ENCODE data around the gene TCERG1L.
"Not testable (repeated sequence)": the region's sequence is repeated elsewhere in the genome, so short reads cannot be mapped to it uniquely, and the experiment has no call there.

The TCERG1L gene

DNA sequence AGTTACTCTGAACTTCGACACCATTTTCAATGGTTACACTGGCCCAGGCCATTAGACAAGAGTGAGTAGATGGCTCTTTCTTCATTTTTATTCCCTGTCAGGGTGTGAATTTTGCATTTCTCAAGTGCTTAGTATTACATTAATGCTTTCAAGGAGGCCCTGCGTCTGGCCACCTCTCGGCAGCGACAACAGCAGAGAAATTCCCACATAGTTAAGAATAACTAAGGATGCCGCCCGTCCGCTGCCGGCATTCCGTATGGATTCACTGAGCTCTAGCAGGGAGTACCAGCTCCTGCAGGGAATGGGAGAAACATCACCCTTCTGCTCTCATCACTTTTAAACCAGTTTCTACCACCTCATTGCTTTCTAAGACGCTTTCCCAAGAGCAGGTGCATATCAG lies 153.6 kb downstream of the TCERG1L start:
- no peak for DNase-seq (ENCODE audit: low spot score)
- no peak overlapping the region for H3K27ac Mint-ChIP-seq
- no peak overlapping the region for H3K4me3 Mint-ChIP-seq
- peaks cover under 1% of the 10 kb centered on the region for H3K9me3 Mint-ChIP-seq
- H3K36me3 Mint-ChIP-seq (ENCODE audit: low read depth) = no peaks in the 10 kb centered on the region
- H3K4me1 Mint-ChIP-seq (ENCODE audit: low read depth) = no peaks in the 10 kb centered on the region
- H3K27me3 Mint-ChIP-seq (ENCODE audit: low read depth) = peaks cover 5% of the 10 kb centered on the region

DNA sequence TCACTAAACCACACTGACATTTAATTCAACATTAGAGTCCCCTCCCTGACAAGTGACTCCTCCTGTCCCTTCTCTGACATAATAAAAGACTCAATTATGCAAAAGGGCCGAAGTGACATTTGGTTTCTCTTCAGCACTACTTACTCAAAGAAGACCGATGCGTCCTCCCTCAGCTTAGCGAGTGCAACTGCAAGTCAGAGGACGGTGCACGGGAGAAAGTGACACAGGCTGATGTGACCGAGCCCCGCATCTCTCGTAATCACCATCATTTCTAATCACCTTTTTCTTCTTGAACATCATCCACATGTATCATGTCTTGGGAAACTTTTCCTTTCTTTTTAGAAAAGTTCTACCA lies 155.7 kb downstream of the TCERG1L start:
- no peak overlapping the region for H3K4me3 Mint-ChIP-seq
- H3K27me3 Mint-ChIP-seq (ENCODE audit: low read depth) = peaks cover 5% of the 10 kb centered on the region
- DNase-seq (ENCODE audit: low spot score) = no peak
- H3K27ac Mint-ChIP-seq = no peak overlapping the region
- no peaks in the 10 kb centered on the region for H3K36me3 Mint-ChIP-seq (ENCODE audit: low read depth)
- no peaks in the 10 kb centered on the region for H3K4me1 Mint-ChIP-seq (ENCODE audit: low read depth)
- H3K9me3 Mint-ChIP-seq = peaks cover 12% of the 10 kb centered on the region

DNA sequence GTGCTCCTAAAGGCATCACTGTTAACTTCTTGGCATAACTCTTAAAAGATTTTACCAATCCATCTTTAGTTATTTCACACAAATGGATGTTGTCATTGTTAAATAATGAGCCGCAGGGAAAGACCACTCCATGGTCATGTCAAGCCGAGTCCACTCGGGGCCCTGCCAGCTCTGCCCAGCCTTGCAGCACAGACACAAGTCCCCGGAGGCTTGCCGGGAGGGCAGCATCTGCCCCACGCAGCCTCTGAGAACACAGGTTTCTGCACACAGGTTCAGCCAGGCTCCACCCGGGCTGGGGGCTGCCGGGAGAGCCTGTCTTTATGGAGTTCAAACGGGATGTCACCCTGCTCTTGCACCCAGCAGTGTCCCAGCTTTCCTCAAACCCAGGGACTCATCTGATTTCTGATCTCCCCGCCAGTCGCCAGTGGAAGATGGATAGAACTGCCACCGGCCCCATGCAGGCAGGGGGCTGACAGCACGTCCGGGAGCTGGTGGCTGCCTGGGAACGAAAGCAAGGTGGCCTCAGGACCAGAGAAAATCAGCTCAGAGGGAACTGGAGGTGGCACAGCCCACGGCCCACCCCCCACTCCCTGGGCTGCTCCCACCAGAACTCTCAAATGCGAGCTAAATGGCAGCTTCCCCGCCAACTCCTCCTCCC lies 156.2 kb downstream of the TCERG1L start:
- DNase-seq (ENCODE audit: low spot score) = no peak
- Mint-ChIP-seq H3K27ac (no peak overlapping the region), H3K36me3 (ENCODE audit: low read depth) (no peaks in the 10 kb centered on the region), H3K9me3 (peaks cover 12% of the 10 kb centered on the region), H3K27me3 (ENCODE audit: low read depth) (peaks cover 5% of the 10 kb centered on the region), H3K4me1 (ENCODE audit: low read depth) (no peaks in the 10 kb centered on the region), H3K4me3 (no peak overlapping the region)

DNA sequence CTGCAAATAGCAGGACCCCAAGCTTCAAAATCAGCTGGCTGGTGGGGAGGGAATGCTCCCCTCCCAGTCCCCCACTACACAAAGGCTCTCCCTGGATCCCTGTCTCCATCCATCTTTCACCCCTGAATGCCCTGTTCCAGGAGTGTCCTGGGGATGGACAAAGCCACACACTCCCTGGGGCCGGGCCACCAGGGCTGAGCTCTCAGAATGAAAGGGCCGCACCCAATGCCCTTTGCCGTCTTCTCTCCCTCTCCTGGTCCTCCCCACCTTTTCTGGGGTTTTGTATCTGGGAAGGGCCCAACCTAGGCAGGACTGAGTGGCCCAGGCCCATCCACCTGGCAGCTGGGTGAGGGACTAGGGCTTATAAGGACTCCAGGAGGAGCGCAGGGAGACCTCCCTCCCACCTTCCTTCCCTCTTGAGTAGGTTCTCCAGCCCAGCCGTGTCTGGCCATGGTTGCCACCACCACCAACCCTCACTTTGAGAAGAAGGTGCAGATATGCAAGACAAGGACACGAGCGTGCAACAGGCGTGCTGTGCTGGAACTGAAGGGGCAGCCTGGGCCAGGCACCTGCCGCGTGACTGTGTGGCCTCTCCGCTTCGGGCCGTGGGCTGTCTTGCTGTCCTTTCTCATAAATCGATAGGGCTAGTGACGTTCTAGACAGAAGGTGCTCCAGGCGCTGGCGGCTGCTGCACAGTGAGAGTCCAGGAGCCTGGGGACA lies 157.1 kb downstream of the TCERG1L start:
- no peaks in the 10 kb centered on the region for H3K4me1 Mint-ChIP-seq (ENCODE audit: low read depth)
- H3K9me3 Mint-ChIP-seq = peaks cover 12% of the 10 kb centered on the region
- DNase-seq (ENCODE audit: low spot score) = no peak
- no peak overlapping the region for H3K4me3 Mint-ChIP-seq
- no peaks in the 10 kb centered on the region for H3K36me3 Mint-ChIP-seq (ENCODE audit: low read depth)
- H3K27ac Mint-ChIP-seq = no peak overlapping the region
- peaks cover 5% of the 10 kb centered on the region for H3K27me3 Mint-ChIP-seq (ENCODE audit: low read depth)

DNA sequence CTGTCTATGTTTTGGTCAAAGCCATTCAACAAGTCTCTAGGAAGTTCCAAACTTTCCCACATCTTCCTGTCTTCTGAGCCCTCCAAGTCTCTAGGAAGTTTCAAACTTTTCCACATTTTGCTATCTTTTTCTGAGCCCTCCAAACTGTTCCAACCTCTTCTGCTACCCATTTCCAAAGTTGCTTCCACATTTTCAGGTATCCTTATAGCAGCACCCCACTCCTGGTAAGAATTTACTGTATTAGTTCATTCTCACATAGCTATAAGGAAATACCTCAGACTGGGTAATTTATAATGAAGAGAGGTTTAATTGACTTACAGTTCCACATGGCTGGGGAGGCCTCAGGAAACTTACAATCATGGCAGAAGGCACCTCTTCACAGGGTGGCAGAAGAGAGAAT lies 159.1 kb downstream of the TCERG1L start:
- H3K4me1 Mint-ChIP-seq (ENCODE audit: low read depth); H3K27ac Mint-ChIP-seq; H3K27me3 Mint-ChIP-seq (ENCODE audit: low read depth); H3K4me3 Mint-ChIP-seq; H3K36me3 Mint-ChIP-seq (ENCODE audit: low read depth); DNase-seq (ENCODE audit: low spot score): not testable (repeated sequence)
- H3K9me3 Mint-ChIP-seq = peaks cover 12% of the 10 kb centered on the region

DNA sequence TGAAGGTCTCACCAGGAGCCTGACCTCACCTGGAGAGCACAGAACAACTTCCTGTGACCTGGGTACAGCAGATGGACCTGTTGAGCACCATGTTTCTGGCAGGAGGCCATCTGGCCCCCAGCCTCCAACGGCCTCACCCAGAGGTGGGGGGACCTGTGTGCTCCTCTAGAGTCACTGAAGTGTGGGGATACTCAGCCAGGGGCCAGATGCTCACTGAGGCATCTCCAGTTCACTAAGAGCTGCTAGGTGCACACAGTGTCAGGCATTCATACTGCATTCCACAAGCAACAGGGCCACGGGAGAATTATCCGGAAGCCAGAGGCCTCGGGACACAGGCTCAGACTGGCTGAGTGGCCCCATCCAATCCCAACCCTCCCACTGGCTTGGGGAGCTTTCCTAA lies 161.4 kb downstream of the TCERG1L start:
- Mint-ChIP-seq H3K9me3 (peaks cover 12% of the 10 kb centered on the region), H3K4me3 (no peak overlapping the region)

DNA sequence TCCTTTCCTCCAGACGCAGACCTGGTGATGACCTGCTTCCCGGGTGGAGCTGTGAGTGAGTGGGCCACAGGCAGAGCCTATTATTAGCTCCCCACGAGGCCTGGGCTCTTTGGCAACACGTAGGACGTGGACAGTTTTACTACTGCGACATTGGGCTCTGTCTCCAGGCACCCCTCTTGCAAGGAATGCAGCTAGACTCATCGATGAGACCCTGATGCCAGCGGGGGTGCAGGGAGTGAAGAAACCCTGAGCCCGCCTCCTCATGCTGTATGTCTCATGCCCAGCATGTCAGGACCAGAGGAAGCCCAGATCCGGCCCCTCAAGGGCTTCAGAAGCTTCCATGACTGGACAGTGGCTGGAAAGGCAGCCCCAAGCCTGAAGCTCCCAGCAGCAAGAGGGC lies 161.9 kb downstream of the TCERG1L start:
- H3K9me3 Mint-ChIP-seq = peaks cover 12% of the 10 kb centered on the region
- H3K36me3 Mint-ChIP-seq (ENCODE audit: low read depth) = no peaks in the 10 kb centered on the region
- no peaks in the 10 kb centered on the region for H3K4me1 Mint-ChIP-seq (ENCODE audit: low read depth)
- H3K27me3 Mint-ChIP-seq (ENCODE audit: low read depth) = no peaks in the 10 kb centered on the region
- DNase-seq (ENCODE audit: low spot score) = no peak
- H3K27ac Mint-ChIP-seq = no peak overlapping the region
- H3K4me3 Mint-ChIP-seq = no peak overlapping the region

More for the DNA sequence above, 161.4 kb downstream of the TCERG1L start:
- no peak for DNase-seq (ENCODE audit: low spot score)
- no peaks in the 10 kb centered on the region for H3K36me3 Mint-ChIP-seq (ENCODE audit: low read depth)
- no peak overlapping the region for H3K27ac Mint-ChIP-seq
- H3K27me3 Mint-ChIP-seq (ENCODE audit: low read depth) = no peaks in the 10 kb centered on the region
- H3K4me1 Mint-ChIP-seq (ENCODE audit: low read depth) = no peaks in the 10 kb centered on the region

DNA sequence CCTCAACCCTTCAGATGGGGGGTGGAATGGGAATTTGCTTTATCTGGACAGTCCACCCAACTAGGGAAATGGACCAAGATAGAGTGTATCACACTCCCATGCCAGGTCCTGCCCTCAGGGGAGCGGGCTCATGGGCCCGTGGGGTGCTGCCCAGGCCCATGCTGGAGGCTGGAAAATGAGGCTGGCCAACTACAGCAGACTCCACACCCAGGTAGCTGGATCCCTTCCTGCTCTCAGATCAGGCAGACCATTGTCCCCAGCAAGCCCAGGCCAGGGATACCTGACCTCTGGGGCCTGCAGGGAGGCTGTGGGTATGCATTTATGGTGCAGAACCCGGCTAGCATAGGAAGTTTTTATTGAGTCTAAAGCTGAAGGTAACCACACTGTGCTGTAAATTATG lies 162.4 kb downstream of the TCERG1L start:
- H3K27me3 Mint-ChIP-seq (ENCODE audit: low read depth) = no peaks in the 10 kb centered on the region
- no peaks in the 10 kb centered on the region for H3K4me1 Mint-ChIP-seq (ENCODE audit: low read depth)
- H3K4me3 Mint-ChIP-seq = no peak overlapping the region
- no peak for DNase-seq (ENCODE audit: low spot score)
- H3K27ac Mint-ChIP-seq = no peak overlapping the region
- no peaks in the 10 kb centered on the region for H3K36me3 Mint-ChIP-seq (ENCODE audit: low read depth)
- peaks cover 12% of the 10 kb centered on the region for H3K9me3 Mint-ChIP-seq

DNA sequence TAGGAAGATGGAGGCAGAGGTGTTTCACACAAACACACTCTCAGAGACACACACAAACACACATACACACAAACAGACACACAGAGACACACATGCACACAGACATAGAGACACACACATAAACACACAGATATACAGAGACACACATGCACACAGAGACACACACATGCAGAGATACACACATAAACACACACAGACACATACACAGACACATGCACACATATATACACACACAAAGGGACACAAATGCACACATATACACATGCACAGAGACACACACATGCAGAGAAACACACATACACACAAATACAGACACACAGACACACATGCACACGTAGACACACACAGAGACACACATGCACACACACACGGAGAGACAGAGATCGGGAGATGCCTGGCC lies 163.3 kb downstream of the TCERG1L start:
- H3K27me3 Mint-ChIP-seq (ENCODE audit: low read depth) = no peaks in the 10 kb centered on the region

DNA sequence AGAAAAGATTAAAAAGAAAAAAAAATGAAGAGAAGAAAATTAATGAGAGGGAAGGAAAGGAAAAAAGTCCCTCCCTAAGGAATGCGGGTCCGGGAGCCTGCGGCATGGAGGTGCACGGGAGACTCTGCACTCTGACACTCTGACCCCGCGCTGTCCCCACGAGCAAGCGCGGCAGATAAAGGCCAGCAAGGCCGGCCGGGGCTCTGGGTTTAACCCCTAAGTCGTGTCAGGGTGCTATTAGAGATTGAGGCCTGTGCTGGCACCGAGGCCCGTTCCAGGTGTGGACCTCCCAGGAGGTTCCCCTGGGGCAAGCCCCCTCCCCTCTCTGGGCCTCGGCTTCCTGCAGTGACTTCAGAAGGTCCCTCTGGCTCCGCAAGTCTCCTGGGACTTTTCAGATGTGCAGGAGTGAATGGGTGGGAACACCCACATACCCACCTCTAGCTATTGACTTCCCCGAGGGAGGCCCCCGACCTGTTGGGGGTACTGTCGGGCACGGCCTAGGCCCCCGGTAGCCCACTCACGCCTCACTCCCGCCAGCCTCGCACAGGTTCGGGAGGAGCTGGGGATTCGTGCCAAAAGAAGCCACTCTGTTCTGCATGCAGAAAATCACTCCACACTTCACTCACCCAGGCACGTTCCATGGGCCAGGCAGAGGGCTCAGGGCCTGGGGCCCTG lies 164.1 kb downstream of the TCERG1L start:
- no peak overlapping the region for H3K4me3 Mint-ChIP-seq
- H3K27ac Mint-ChIP-seq = no peak overlapping the region
- H3K4me1 Mint-ChIP-seq (ENCODE audit: low read depth) = no peaks in the 10 kb centered on the region
- no peaks in the 10 kb centered on the region for H3K36me3 Mint-ChIP-seq (ENCODE audit: low read depth)
- no peaks in the 10 kb centered on the region for H3K27me3 Mint-ChIP-seq (ENCODE audit: low read depth)
- peaks cover 7% of the 10 kb centered on the region for H3K9me3 Mint-ChIP-seq
- DNase-seq (ENCODE audit: low spot score) = no peak

More for the DNA sequence above, 163.3 kb downstream of the TCERG1L start:
- Mint-ChIP-seq H3K4me1 (ENCODE audit: low read depth) (no peaks in the 10 kb centered on the region), H3K36me3 (ENCODE audit: low read depth) (no peaks in the 10 kb centered on the region), H3K27ac (no peak overlapping the region), H3K4me3 (no peak overlapping the region), H3K9me3 (peaks cover 12% of the 10 kb centered on the region)
- DNase-seq (ENCODE audit: low spot score) = no peak

DNA sequence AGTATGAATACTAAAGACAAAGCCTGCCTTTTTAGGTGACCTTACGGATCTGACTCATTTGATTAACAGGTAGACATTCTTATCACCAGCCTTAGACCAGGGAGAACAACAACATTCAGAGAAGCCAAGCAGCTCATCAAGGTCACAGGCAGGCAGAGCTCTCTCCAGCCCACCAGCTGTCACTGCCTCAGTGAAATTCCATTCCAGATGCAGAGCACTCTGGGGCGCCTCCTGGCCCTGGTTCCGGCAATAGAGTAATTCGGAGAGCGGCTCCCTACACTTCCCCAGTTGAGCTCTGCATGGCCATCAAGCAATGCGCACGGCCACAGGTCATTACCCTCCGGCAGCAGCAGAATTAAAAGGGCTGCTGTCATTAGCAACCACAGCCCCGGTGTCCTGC lies 164.7 kb downstream of the TCERG1L start:
- Mint-ChIP-seq H3K4me1 (ENCODE audit: low read depth) (no peaks in the 10 kb centered on the region), H3K27ac (no peak overlapping the region), H3K4me3 (no peak overlapping the region), H3K9me3 (peaks cover under 1% of the 10 kb centered on the region), H3K27me3 (ENCODE audit: low read depth) (no peaks in the 10 kb centered on the region), H3K36me3 (ENCODE audit: low read depth) (no peaks in the 10 kb centered on the region)
- DNase-seq (ENCODE audit: low spot score) = no peak

DNA sequence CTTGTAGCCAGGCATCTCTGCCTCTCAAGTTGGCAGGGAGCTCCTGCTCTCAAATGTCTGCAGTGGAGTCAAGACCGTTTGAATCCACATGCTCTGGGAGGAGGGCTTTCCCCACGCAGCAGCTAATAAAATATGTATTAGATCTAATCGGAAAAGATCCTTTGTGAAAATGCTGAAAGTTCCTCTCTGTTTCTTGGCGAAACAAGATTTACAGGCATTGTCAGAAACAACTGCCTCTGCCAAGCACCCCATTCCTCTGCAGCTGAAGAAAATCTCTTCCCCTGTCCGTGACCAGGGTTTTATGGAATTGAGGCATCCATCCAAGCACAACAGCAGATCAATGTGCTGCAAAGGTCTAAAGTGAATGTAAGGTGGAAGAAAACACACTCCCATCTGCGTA lies 165.8 kb downstream of the TCERG1L start:
- no peaks in the 10 kb centered on the region for H3K27me3 Mint-ChIP-seq (ENCODE audit: low read depth)
- DNase-seq (ENCODE audit: low spot score) = no peak
- no peaks in the 10 kb centered on the region for H3K4me1 Mint-ChIP-seq (ENCODE audit: low read depth)
- H3K9me3 Mint-ChIP-seq = no peaks in the 10 kb centered on the region
- no peak overlapping the region for H3K27ac Mint-ChIP-seq
- no peak overlapping the region for H3K4me3 Mint-ChIP-seq
- no peaks in the 10 kb centered on the region for H3K36me3 Mint-ChIP-seq (ENCODE audit: low read depth)

DNA sequence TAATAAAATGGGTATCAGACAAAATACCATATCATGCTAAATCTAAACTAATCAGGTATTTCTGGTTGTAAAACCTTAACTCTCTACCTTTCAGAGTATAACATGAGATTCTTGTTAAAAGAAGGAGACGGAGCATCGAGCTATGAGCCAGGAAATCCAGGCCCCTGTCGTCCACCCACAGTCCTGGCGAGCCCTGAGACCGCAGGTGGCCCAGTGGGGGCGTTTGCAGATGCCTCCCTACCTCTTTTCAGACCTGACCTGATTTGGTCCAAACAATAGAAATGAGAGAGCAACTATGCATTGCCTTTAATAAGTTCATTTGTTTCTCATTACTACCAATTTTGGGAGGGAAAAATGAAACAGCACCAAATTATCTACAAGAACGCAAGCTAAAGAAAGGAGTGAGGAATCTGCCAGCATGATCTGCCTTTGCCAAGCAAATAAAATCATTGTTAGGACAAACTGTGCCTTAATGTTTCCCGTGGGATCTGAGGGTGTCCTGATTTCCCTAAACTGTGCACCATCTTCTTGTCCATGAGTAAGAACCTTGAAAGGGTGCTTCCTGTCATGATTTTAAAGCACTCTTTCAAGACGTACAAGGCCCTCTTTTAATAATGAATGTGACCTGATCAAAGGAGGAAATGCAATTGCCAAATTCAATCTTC lies 166.7 kb downstream of the TCERG1L start:
- Mint-ChIP-seq H3K4me3 (no peak overlapping the region), H3K27me3 (ENCODE audit: low read depth) (no peaks in the 10 kb centered on the region), H3K36me3 (ENCODE audit: low read depth) (no peaks in the 10 kb centered on the region), H3K4me1 (ENCODE audit: low read depth) (no peaks in the 10 kb centered on the region), H3K9me3 (no peaks in the 10 kb centered on the region), H3K27ac (no peak overlapping the region)
- DNase-seq (ENCODE audit: low spot score) = no peak

DNA sequence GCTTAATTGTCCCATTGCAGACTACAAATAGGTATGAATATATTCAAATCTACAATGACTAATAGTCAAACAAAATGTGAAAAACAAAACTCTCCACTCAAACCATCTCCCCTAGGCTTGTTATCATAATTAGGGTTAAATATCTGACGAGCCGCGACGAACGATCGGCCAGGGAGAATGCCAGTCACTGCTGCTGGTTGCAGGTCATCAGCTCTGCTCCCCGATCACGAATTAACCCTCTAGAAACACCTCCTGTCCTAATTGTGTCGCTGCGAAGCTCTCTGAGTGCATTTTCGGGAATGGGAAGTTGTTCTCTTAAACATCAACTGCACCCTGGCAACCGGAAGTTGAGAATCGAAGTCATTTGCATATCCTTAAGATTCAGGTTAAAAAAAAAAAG lies 167.3 kb downstream of the TCERG1L start:
- Mint-ChIP-seq H3K9me3 (no peaks in the 10 kb centered on the region), H3K4me1 (ENCODE audit: low read depth) (no peaks in the 10 kb centered on the region), H3K36me3 (ENCODE audit: low read depth) (no peaks in the 10 kb centered on the region), H3K4me3 (no peak overlapping the region), H3K27me3 (ENCODE audit: low read depth) (no peaks in the 10 kb centered on the region), H3K27ac (no peak overlapping the region)
- no peak for DNase-seq (ENCODE audit: low spot score)
